ENCODE results near the gene PRKAG2.

DNA sequence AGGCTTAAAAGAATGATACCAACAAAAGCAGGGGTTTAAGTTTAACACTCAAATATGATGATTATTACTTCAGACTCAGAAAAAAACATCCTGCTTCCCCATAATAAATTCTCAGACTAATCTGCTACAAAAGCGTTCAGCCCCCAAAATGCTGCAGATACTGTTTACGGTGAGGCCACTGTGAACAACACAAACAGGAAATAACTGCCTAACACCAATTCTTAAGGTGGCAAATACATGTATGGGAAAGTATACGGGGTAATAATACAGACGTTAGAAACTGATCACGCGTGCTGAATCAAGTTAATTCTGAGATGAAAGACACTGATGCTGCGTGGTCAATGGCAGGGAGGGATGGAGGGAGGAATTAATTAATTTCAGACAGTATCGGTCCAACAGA is 295.2 kb downstream of the PRKAG2 start:
- TF ChIP-seq, protein P1, sequence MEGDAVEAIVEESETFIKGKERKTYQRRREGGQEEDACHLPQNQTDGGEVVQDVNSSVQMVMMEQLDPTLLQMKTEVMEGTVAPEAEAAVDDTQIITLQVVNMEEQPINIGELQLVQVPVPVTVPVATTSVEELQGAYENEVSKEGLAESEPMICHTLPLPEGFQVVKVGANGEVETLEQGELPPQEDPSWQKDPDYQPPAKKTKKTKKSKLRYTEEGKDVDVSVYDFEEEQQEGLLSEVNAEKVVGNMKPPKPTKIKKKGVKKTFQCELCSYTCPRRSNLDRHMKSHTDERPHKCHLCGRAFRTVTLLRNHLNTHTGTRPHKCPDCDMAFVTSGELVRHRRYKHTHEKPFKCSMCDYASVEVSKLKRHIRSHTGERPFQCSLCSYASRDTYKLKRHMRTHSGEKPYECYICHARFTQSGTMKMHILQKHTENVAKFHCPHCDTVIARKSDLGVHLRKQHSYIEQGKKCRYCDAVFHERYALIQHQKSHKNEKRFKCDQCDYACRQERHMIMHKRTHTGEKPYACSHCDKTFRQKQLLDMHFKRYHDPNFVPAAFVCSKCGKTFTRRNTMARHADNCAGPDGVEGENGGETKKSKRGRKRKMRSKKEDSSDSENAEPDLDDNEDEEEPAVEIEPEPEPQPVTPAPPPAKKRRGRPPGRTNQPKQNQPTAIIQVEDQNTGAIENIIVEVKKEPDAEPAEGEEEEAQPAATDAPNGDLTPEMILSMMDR (IDR thresholded peaks at IDR 0.05 in 8 of 11, conservative IDR thresholded peaks at IDR 0.05 in 3 of 11): no peak
- TF ChIP-seq POLR2AphosphoS5 (IDR thresholded peaks at IDR 0.05) (no peak), POLR2A (IDR thresholded peaks at IDR 0.05) (no peak)
